GM21390 (cell line): ENCODE data around the gene ATF5.

Experiments used
- ATAC-seq: cut with Tn5 transposase; IDR thresholded peaks from one replicate; pipeline ENCODE4 v1.9.1; 2021; ENCODE audit not compliant: unreplicated experiment

ATF5 gene

DNA sequence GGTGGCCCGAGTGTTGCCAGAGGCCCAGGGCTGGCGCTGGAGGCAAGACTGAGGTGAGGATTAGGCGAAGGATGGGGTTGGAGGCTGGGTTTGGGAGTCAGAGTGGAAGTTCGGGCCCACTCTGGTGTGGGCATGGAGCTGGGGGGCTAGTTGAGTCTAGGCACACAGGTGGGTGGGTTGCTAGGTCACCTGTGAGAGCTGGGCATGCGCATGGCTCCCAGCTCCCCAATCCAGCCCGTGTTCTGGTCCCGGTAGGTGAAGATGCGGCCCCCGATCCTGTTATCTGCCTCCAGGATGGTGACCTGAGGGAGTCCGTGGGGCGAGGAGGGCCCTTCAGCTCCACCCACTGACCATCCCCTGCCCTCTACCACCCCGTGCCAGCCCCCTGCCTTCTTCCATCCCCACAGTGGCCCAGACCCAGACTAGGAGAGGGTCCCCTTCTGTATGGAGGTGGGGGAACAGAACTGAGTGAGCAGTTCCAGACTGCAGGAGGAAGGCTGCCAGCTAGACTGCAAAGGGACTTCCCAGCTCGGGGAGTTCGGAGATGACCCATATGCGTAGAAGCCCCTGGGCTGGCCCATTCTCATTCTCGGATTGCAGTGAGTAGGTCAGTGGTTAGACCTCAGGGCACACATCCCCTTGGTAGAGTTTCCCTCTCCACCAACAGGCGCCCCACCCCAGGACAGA lies 34.0 kb upstream of the ATF5 start:
- ATAC-seq: no peak

DNA sequence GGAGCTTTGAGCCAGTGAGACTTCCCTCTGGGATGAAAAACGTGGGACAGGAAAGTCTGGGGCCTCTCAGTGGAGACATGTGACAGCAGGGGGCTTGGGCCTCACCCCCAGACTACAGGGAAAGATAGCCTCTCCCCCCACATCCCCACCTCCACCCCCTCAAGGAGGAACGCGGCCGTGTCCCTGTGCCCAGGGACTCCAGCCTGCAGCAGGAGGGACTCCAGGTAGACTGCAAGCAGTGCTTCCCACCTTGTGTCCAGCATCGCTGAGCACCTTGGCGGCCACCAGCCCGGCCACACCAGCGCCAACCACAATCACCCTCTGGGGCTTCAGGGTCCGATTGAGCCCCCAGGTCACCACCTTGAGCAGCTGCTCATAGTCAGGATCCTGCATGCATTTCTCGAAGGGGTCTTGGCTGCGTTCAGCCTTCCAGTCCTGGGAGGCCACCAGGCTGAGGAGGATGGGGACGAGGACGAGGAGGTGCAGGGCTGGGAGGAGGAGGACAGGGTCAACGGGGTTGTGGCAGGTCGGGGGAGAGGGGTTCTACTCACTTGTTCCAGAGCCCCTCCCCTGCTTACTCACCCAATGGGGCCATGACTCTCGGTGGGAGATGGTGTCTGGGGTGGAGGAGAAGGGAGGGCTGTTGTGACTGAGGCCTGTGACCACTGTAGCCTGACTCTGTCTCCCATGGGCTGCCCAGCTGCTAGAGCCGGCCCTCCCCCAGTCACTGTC lies 33.3 kb upstream of the ATF5 start:
- ATAC-seq: no peak

DNA sequence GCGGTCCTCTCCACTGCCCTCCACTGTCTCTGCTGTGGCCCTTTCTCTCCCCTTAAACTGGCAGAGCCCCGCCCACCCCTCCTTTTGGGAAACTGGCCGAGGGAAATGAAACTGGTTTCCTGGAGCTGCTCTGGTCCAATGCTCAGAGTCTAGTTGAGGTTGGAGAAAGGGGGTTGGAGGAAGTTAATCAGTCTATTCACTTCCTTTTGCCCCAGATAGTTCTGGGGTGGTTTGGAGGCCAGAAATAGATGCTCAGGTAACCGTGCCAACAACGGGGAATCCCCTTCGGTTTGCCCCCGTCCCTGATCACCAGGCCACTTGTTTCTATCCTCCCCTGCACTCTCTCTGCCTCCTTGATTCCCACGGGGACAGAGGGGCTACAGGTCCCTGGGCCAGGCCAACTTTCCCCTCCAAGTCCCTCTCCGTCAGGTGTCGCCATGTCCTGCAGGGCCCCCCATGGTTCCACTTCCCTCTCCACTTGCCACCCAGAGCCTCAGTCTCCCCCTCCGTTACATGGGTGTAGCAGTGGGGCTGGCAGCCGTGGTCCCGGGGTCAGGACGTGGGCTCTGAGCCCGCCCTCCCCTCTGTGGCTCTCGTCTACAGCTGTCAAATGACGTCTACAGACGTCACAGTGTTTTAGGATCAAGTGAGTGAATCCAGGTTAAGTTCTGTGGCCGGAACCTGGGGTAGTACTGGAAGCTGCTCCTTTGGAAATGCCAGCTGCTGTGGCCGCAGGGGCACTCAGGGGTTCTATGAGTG lies 32.0 kb upstream of the ATF5 start, which contains the start of gene IL4I1:
Gene IL4I1, minus strand, starts transcription at position 25 of the 759 bp plus-strand sequence. CDS start 727 bp downstream, outside the sequence.
- no peak for ATAC-seq

DNA sequence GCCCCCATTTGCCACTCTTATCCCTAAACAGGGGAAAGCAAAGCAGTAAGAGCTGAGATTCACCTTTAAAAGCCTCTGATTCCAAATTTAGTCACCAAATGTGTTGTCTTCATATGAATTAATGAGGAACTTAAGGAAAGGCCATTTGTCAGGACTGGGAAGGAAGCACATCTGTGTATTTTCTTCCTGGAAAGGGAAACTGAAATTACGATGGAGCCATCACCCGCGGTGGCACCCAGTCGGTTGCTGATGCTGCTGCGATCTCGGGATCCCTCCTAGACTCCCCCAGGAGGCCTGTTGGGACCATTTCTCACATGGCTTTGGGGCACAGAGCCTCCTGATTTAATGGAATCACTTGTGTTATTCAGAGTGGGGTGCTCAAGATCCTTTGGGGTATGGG lies 24.9 kb upstream of the ATF5 start:
- no peak for ATAC-seq

DNA sequence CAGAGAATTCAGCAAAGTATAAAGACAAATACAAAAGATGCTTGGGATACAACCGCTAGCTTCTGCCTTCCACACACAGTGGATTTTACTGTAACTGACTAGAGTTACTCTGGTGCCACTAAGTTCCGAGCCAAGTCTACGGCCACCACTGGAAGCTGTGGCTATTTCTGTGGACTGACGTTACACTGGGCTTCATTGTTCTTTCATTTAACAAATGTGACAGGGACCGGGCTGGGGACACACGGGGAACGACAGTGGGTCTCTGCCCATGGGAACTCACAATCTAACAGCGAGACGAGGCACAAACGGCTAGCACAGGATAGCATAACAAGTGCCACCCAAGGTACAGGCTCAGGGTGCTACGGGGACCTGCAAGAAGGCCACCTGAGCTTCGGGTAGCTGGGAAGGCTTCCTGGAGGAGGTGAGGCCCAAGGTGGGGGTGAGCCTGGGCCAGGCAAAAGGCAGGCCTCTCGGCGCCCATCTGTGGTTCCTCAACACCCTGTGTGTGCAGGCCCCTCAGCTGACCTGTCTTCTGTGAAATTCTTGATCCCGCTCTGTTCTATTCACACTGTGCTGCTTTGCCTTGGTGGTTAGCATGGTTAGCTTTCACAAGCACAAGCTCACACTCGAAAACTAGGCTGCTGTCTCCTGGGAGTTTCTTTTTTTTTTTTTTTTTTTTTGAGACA lies 22.0 kb upstream of the ATF5 start:
- no peak for ATAC-seq

DNA sequence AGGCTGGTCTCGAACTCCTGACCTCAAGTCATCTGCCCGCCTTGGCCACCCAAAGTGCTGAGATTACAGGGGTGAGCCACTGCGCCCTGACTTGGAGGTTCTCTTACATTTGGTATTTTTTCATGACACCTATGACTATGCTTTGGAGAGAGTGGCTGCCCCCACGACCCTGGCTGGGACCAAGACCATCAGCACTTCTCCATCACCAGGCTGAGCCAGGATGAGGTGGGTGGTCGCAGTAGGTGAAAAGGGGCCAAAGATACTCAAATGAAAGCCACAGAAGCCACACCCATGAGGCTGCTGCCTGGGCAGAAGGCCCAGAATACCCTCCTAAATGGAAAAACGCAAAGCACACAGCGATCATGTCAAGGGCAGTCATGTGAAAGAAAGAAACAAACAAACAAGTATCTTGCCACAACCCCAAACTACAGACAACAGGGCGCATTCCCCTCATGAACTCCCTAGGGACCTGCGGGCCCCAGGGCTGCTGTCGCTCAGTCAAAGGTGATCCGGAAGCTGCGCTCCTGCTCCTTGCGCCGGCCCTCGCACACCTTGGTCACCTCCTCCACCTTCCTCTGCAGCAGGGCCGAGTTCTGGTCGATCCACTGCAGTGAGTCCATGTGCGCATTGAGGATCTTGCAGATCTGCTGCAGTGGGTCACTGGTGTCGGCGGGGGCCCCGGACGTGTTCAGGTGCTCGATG lies 21.1 kb upstream of the ATF5 start:
- no peak for ATAC-seq

DNA sequence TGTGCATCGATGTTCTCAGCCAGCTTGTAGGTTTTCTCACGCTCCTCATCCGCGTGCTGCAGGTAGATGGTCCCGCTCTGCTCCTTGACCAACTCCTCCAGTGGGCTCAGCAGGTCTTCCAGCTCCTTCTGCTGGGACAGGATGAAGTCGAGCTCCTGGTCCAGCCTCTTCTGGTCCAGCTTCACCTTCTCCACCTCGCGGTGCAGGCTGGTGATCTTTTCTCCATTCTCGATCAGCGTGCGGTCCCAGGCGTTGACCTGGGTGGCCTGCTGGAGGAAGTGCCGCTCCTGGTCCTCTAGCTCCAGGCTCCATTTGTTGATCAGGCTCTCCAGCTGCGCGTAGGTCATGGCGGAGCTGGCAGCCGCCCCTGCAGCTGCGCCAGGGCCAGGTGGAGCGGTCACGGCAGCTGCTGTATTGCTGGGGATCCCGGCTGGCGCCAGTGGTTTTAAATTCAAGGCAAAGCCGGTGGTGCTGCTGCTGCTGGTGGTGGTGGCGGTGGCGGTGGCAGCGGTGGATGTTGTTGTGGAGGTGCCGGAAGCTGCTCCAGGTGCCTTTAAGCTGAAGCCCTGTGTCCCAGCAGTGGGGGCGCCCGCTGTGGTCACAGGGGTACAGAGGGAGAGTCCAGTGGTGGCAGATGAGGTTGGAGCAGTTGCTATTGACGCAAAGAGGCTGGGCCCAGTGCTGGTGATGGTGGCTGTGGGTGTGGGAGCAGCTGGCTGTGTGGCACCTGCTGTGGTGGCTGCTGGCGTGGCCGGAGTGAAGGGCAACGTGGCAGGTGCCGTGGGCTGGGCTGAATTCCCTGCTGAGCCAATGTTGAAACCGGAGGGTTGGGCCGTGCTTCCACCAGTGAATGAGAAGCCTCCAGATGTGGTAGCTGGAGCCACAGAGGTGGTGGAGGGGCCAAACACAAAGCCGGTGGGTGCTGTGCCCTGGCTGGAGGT lies 20.3 kb upstream of the ATF5 start:
- no peak for ATAC-seq

DNA sequence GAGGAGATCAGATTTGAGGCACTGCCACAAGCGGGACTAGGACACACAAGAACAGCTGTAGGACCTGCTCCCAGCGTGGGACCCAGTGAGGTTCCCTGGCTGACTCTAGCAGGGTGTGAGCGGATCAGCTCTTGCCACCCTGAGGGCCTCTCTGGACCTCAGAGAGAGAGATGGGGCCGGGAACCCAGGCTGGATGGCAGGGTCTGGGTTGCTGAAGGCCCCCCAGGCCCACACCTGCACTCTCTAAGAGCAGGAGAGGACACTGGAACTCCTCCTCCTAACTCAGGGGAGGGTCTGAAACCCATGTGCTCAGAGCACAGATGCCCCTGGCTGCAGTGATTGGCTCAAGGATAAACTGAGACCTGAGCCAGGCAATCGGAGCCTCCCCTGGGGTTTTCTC lies 18.8 kb upstream of the ATF5 start:
- no peak for ATAC-seq

DNA sequence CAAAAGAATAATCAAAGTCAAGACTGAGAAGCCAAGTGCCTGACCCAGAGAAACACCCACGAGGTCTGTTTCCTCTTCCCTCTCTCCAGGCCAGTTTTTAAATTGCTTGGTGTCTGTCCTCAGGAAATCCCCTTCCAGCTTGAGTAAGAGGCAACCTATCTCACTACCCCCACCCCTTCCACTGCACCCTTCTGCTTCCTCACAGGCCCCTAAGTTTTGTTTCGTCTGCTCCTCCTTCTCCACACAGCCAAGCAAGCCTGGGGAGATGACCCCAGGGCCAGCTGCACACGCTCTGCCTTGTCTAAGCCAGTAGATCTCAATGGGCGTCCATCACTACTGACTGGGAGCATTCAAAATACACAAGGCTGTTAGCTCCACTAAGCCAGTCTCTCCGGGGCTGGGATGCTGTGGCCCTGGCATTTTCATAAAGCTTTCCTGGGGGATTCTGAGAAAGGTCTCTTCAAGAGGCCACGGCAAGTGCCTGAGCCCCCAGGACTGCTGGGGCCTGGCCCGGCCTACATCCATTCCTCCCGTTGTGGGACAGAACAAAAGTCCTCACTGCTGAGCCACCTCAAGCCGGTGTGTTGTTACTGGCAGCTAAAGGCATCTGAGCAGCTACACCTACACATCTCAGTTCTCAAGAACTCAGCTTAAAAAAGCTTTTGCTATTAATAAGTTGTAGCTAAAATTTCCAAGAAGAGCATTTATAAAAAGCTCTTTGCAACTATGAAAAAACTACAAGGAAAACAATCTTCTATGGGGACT lies 17.4 kb upstream of the ATF5 start:
- ATAC-seq: no peak

DNA sequence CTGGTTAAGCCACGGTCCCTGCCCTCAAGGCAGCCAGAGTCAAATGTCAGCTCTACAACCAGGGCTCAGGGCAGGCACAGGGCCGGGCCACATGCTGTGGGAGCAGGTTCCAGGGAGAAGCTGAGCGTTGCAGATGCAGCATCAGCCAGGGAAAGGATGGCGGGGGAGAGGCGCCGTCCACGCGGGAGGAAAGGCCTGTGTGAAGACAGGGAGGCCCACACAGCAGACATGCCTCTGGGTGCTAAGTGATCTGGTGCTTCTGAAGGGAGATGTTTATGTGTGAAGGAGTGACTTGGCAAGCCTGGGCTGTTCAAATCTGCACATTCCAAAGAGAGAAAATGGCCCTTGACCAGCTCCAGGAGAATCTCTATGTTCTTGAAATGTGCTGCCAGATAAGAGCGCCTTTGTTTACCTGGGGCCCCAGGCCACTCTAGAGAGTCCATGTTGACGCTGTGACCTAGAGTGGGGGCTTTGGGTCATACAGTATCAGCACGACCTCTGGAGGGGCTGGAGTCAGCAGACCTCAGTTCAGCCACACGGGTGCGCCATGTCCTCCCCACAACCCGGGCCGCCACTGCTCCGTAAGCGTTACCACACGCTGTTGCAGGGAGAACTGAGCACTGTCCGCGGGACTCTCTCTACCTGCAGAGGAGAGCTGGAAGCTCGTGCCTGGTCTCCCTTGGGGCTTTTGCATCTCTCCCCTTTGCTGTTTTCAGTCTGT lies 15.9 kb upstream of the ATF5 start:
- ATAC-seq: no peak

DNA sequence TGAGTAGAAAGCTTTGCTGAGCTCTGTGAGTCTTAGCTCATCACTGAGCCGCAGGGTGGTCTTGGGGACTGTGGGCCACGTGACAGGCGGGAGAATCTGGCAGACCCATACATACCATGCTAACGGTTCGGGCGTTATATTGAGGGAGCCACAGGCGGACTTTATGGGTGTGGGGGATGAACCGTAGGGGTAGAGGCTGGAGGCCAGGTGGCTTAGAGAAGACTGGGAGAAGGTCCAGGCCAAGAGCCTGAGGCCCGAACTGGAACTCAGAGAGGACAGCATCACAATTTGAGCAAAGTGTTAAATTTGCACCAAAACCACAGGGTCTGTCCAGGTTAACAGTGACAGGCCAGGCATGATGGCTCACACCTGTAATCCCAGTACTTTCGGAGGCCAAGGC lies 15.3 kb upstream of the ATF5 start:
- no peak for ATAC-seq

DNA sequence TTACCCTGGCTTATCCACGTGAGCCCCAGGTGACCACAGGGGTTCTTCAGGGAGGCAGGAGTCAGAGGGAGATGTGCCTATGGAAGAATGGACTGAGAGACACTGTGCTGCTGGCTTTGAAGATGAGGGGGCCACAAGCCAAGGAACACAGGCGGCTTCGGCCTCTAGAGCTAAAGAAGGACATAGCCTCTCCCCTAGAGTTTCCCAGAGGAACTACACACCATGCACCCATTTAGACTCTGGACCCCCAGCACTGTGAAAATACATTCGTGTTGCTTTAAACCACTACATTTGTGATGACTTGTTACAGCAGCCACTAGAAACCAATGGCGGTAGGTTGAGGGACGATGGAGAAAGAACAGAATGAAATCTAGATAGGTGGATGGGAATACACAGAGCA lies 13.7 kb upstream of the ATF5 start:
- no peak for ATAC-seq

DNA sequence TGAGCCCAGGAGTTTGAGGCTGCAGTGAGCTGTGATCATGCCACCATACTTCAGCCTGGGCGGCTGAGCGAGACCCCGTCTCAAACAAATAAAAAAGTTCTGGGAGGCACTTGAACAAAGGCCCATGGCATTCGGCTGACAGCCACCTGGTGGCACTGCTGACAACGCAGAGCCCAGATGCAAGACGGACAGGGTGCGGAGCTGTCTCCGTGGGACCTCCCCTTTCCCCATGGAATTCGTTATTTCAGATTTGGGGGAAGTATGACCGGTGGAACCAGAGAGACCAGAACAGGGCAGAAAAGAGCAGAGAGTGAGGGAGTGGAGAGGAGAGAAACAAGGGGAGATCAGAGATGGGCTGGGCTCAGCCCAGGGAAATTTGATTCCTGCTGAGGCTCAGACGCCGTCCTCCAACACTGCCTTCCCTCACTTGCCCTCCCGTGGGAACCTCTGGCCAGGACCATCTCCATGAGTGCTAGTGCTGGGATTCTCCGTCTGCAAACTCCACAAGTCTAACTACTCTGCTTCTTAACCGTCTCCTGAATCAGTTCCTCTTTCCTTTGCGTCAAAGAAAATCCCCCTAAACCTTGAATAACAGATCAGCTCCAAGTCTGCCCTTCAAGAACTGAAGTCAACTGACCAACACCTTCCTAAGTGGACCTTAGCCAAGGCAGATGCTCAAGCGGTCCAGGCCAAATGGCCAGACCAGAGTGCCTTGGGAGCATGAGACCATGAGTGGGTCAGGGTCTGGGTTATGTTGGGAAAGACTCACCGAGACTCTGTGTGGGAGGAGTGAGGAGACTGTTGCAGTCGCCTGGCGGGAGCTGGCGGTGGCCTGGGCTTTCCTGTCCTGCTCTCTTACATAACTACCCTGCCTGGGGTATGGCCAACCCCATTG lies 11.9 kb upstream of the ATF5 start:
- ATAC-seq: no peak

DNA sequence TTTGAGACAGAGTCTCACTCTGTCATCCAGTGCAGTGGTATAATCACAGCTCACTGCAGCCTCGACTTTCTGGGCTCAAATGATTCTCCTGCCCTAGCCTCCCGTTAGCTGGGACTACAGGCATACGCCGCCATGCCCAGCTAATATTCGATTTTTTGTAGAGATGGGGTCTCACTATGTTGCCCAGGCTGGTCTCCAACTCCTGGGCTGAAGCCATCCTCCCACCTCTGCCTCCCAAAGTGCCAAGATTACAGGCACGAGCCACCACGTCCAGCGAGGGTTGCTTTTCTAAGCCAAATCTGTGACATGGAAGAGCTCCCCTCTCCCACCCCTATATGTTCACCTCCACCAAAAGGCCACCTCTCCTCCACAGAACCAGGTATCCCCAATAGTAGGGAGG lies 10.9 kb upstream of the ATF5 start:
- ATAC-seq: no peak

DNA sequence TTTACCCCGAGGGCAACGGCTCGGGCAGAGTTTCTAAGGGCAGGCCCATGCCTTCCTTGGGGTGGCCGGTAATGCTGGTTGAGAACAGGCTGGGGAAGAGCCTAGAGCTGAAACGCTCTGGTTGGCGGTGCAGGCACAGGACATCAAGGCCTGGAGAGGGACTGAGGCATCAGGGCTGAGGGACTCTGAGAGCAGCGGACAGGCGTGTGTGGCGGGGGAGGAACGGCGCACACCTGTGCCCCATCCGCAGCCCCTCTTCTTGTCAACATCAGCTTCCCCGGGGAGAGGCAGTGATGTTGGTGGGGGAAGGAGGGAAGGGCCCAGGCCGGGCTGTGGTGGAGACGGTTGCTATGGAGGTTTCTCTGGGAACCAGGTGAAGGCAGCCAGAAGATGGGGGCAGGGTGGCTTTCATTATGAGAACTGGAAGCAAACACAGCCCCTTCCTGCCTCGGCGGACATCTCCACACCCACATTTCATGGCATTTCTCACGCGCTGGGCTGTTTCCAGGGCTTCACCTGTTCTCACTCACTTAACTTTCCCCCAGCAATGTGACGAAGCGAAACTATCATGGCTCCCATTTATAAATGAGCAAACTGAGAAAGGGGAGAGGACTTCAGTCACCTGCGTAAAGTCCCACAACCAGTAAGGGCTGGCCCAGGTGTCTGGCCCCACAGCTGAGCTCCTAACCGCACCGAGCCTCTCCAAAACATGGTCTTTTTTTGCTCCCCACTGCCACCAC lies 8.2 kb upstream of the ATF5 start:
- no peak for ATAC-seq
